Pericardium fibroblast (primary cell): ENCODE data around the gene MYBBP1A. TPM values are rescaled to one million over a fixed set of nuclear protein-coding genes. Genes with fewer than 3 reads are reported as not detected.

Experiments
- total RNA-seq: library from RNA; depleted of rRNA; stranded (reverse); fragments of >200 nt; gene quantifications from 2 replicates; pipeline ENCODE4 v1.2.3, GENCODE V29; 2015

Gene MYBBP1A
- 42.4 and 52.6 TPM in 2 replicates for total RNA-seq

GRCh38 chr17:4554997-4555799 lies at the start of gene MYBBP1A:
MYBBP1A (minus strand) TSS chr17:4555384; CDS start chr17:4555324, 60 bp downstream.

GRCh38 chr17:4584101-4584916 lies 29.1 kb upstream of the MYBBP1A start, which contains the start of gene SMTNL2:
SMTNL2 (plus strand) TSS chr17:4584529; CDS start chr17:4584606, 77 bp downstream.

GRCh38 chr17:4560421-4560820 lies 5.2 kb upstream of the MYBBP1A start, which contains the start of gene GGT6:
GGT6 (minus strand) TSS chr17:4560577; CDS start chr17:4560521, 56 bp downstream.

GRCh38 chr17:4498461-4499397 lies 56.5 kb downstream of the MYBBP1A start, which contains the start of gene SPNS2:
SPNS2 (plus strand) TSS chr17:4498881; CDS start chr17:4499048, 167 bp downstream.

Other genes starting within 250 kb of the MYBBP1A start
- gene UBE2G1, start 188.7 kb downstream of the MYBBP1A start, total RNA-seq = 33.0 and 39.4 TPM in 2 replicates
- not detected in 2 replicates for gene SPNS3, start 121.4 kb downstream of the MYBBP1A start, total RNA-seq
- gene SPNS2, start 56.5 kb downstream of the MYBBP1A start, total RNA-seq = 7.7 and 8.5 TPM in 2 replicates
- gene GGT6, start 5.2 kb upstream of the MYBBP1A start, total RNA-seq = not detected in 2 replicates
- gene SMTNL2, start 29.1 kb upstream of the MYBBP1A start, total RNA-seq = 0.68 and 8.2 TPM in 2 replicates
- 0.51 and 10.5 TPM in 2 replicates for gene ALOX15, start 86.3 kb upstream of the MYBBP1A start, total RNA-seq
- 17.4 and 45.6 TPM in 2 replicates for gene PELP1, start 148.8 kb upstream of the MYBBP1A start, total RNA-seq
- 5.5 and 7.2 TPM in 2 replicates for gene ARRB2, start 155.2 kb upstream of the MYBBP1A start, total RNA-seq
- 15.4 and 27.8 TPM in 2 replicates for gene MED11, start 176.0 kb upstream of the MYBBP1A start, total RNA-seq
- not detected in 2 replicates for gene ZMYND15, start 184.4 kb upstream of the MYBBP1A start, total RNA-seq
- 0.68 and 3.3 TPM in 2 replicates for gene CXCL16, start 184.5 kb upstream of the MYBBP1A start, total RNA-seq
- gene TM4SF5, start 216.5 kb upstream of the MYBBP1A start, total RNA-seq = not detected in 2 replicates
- 0.17 and 0.58 TPM in 2 replicates for gene VMO1, start 231.0 kb upstream of the MYBBP1A start, total RNA-seq
- gene GLTPD2, start 233.6 kb upstream of the MYBBP1A start, total RNA-seq = not detected in 2 replicates
- 114 and 165 TPM in 2 replicates for gene PSMB6, start 240.8 kb upstream of the MYBBP1A start, total RNA-seq